Neural progenitor cell (in vitro differentiated cells): Measurements from ENCODE around the gene CCDC91.

Experiments used
- EZH2 ChIP-seq: fragments of 200-600 bp; sonication (generic); IDR thresholded peaks from 2 replicates; pipeline ENCODE4 v1.6.1; 2017; ENCODE audit warnings: antibody characterized with exemption, mild to moderate bottlenecking, moderate library complexity
- TF ChIP-seq, protein P1 (sequence below): fragments of 200-600 bp; sonication (generic); IDR thresholded peaks from 2 replicates; pipeline ENCODE4 v1.5.1; 2017; ENCODE audit warnings: antibody characterized with exemption, mild to moderate bottlenecking

DNA sequence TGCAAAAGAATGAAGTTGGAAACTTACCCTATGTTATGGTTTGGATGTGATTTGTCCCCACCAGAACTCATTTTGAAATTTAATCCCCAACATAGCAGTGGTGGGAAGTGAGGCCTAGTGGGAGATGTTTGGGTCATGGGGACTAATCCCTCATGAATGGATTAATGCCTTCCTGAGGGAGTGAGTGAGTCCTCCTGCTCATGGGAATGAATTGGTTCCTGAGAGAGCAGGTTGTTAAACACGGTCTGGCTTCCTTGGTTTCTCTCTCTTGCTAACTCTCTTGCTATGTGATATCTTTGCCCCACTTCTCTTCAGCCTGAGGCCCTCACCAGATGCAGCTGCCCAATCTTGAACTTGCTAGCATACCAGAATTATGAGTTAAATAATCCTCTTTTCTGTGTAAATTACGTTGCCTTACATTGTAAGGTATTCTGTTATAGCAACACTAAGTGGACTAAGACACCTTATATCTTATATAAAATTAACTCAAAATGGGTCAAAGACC lies 22.2 kb upstream of the CCDC91 start:
- TF ChIP-seq, protein P1, sequence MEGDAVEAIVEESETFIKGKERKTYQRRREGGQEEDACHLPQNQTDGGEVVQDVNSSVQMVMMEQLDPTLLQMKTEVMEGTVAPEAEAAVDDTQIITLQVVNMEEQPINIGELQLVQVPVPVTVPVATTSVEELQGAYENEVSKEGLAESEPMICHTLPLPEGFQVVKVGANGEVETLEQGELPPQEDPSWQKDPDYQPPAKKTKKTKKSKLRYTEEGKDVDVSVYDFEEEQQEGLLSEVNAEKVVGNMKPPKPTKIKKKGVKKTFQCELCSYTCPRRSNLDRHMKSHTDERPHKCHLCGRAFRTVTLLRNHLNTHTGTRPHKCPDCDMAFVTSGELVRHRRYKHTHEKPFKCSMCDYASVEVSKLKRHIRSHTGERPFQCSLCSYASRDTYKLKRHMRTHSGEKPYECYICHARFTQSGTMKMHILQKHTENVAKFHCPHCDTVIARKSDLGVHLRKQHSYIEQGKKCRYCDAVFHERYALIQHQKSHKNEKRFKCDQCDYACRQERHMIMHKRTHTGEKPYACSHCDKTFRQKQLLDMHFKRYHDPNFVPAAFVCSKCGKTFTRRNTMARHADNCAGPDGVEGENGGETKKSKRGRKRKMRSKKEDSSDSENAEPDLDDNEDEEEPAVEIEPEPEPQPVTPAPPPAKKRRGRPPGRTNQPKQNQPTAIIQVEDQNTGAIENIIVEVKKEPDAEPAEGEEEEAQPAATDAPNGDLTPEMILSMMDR: no peak
- no peak for TF ChIP-seq EZH2
